Spleen (tissue), 13 donors: ENCODE measurements around the gene DOK5. TPM values are rescaled to one million over a fixed set of nuclear protein-coding genes. Genes with fewer than 3 reads are reported as not detected.

Experiments used
- DNase-seq: peaks from one replicate; pipeline ENCODE4 v3.0.0-alpha.2; 2020
- H3K27ac ChIP-seq, 8 donors: fragments of 200-600 bp; sonication (generic) in 7 of 8; 1 replicate in 4 of 8; 2 replicates in 4 of 8; pipeline versions ENCODE4 v1.5.0 to v1.8.0; 2016 to 2021; ENCODE audit warnings: inconsistent platforms in 4 of 8, mild to moderate bottlenecking in 4 of 8, moderate library complexity in 1 of 8
- H3K27me3 ChIP-seq, 7 donors: fragments of 200-600 bp; sonication (generic) in 6 of 7; replicated peaks in 1 of 7; 1 replicate in 4 of 7; 2 replicates in 3 of 7; pipeline versions ENCODE4 v1.5.0 to v1.8.0; 2016 to 2021; ENCODE audit warnings: inconsistent platforms in 3 of 7, mild to moderate bottlenecking in 1 of 7
- H3K36me3 ChIP-seq, 6 donors: fragments of 200-600 bp; sonication (generic) in 5 of 6; 1 replicate in 4 of 6; 2 replicates in 2 of 6; pipeline versions ENCODE4 v1.5.0 to v1.8.0; 2016 to 2021; ENCODE audit warnings: inconsistent platforms in 2 of 6
- H3K4me1 ChIP-seq, 6 donors: fragments of 200-600 bp; sonication (generic) in 5 of 6; 1 replicate in 3 of 6; 2 replicates in 3 of 6; pipeline versions ENCODE4 v1.5.0 to v1.8.0; 2016 to 2021; ENCODE audit warnings: inconsistent platforms in 3 of 6
- H3K4me3 ChIP-seq, 8 donors: fragments of 200-600 bp; sonication (generic) in 7 of 8; 1 replicate in 4 of 8; 2 replicates in 4 of 8; pipeline versions ENCODE4 v1.5.0 to v1.8.0; 2016 to 2021; ENCODE audit warnings: inconsistent platforms in 4 of 8, mild to moderate bottlenecking in 4 of 8, moderate library complexity in 2 of 8
- H3K9me3 ChIP-seq, 8 donors: fragments of 200-600 bp; sonication (generic) in 7 of 8; 1 replicate in 4 of 8; 2 replicates in 4 of 8; pipeline versions ENCODE4 v1.5.0 to v1.8.0; 2016 to 2021; ENCODE audit warnings: inconsistent platforms in 4 of 8
- POLR2A ChIP-seq, 3 donors: fragments of 450-650 bp; IDR thresholded peaks; one replicate each; pipeline ENCODE4 v1.5.1; 2017; ENCODE audit warnings: antibody characterized with exemption in 3 of 3, mild to moderate bottlenecking in 1 of 3
- POLR2AphosphoS5 ChIP-seq, 3 donors: sonication (generic); formaldehyde crosslinking; IDR thresholded peaks; one replicate each; pipeline ENCODE4 v1.5.1; 2017; ENCODE audit warnings: antibody characterized with exemption in 3 of 3
- WGBS, 5 donors: extraction: QIAGEN DNeasy Blood & Tissue Kit in 3 of 5; methylation state at CpG; one replicate each; pipeline versions ENCODE4 v1.1.5 to v1.1.7; 2013 to 2018; 5-methylcytosine and 5-hydroxymethylcytosine counted together
- intact Hi-C: fragments of 100-400 bp; cut with DNase I; formaldehyde crosslinking; loops from one replicate; pipeline ENCODE4 v1.15.0; 2023; ENCODE audit warnings: low total_unique reads
- long read RNA-seq, 2 donors: transcript quantifications; one replicate each; lab custom pipeline, GENCODE V29; 2026
- polyA plus RNA-seq, 3 donors: library from polyadenylated mRNA; stranded (reverse); fragments of 200-250 nt; gene quantifications; one replicate each; pipeline ENCODE4 v1.2.1, GENCODE V29; 2013
- total RNA-seq, 7 donors: library from RNA; depleted of rRNA in 3 of 7; stranded (reverse); fragments of >200 nt in 3 of 7; fragmentation: NEBNext Ultra II Directional in 4 of 7; extraction: Animal tissue kit (Norgen Biotek cat#: 25700) in 4 of 7; gene quantifications; one replicate each; pipeline versions ENCODE4 v1.1.0 to v1.2.1, GENCODE V29; 2016 to 2021
- TF ChIP-seq, protein P1 (sequence below), 11 experiments: fragments of 200-600 bp in 7 of 11; fragments of 450-650 bp in 4 of 11; sonication (generic) in 4 of 11; IDR thresholded peaks in 8 of 11; conservative IDR thresholded peaks in 3 of 11; 1 replicate in 7 of 11; 2 replicates in 4 of 11; pipeline versions ENCODE4 v1.4.0 to v1.8.0; 2016 to 2021; ENCODE audit warnings: antibody characterized with exemption in 11 of 11, inconsistent platforms in 4 of 11, mild to moderate bottlenecking in 1 of 11
- donor health status: healthy with polysubstance abuse.
- donor health status: DM: no; HTN: no; CAD: no; lungs with moderate emphysema.
- donor health status: DM: no; HTN: no; CAD: no.
- donor health status: Bipolar disorder and iron deficiency.
- donor health status: healthy.
- donor health status: DM: no; HTN: no; CAD: no.
- donor health status: DM: yes; HTN: yes; CAD: no.

Gene DOK5
- total RNA-seq (under 1 TPM in 4 of 7 donors, not detected in 3; 0.17 to 0.73 (median 0.46) TPM), polyA plus RNA-seq (under 1 TPM; 0.30 to 0.58 (median 0.53) TPM)
- long read RNA-seq, donor 1, partial matches to known transcripts: 0 of 3 reads
- long read RNA-seq, donor 1, other reads (novel, unspliced or antisense): 0 of 3 reads
- long read RNA-seq, donor 2, partial matches to known transcripts: 0 of 4 reads
- long read RNA-seq, donor 2, other reads (novel, unspliced or antisense): 0 of 4 reads

GRCh38 chr20:54475334-54476168 lies at the start of gene DOK5:
Gene DOK5, plus strand, starts transcription at chr20:54475593. Its CDS starts 354 bp downstream, at chr20:54475947.
- DNase-seq: no peak
- intact Hi-C loops: no loop called here
- no peak within 1 kb of the TSS for H3K27ac ChIP-seq
- no peaks in the 10 kb centered on the region for H3K36me3 ChIP-seq
- no peaks in the 10 kb centered on the region for H3K9me3 ChIP-seq
- peak within 1 kb of the TSS; percentile 16 to 65 (median 28) for H3K4me3 ChIP-seq
- peaks cover 0 to 77% (median 34%) of the 10 kb centered on the region in 7 donors for H3K27me3 ChIP-seq
- peaks cover 0 to 18% (median 13%) of the 10 kb centered on the region in 6 donors for H3K4me1 ChIP-seq
- TF ChIP-seq, protein P1, sequence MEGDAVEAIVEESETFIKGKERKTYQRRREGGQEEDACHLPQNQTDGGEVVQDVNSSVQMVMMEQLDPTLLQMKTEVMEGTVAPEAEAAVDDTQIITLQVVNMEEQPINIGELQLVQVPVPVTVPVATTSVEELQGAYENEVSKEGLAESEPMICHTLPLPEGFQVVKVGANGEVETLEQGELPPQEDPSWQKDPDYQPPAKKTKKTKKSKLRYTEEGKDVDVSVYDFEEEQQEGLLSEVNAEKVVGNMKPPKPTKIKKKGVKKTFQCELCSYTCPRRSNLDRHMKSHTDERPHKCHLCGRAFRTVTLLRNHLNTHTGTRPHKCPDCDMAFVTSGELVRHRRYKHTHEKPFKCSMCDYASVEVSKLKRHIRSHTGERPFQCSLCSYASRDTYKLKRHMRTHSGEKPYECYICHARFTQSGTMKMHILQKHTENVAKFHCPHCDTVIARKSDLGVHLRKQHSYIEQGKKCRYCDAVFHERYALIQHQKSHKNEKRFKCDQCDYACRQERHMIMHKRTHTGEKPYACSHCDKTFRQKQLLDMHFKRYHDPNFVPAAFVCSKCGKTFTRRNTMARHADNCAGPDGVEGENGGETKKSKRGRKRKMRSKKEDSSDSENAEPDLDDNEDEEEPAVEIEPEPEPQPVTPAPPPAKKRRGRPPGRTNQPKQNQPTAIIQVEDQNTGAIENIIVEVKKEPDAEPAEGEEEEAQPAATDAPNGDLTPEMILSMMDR (IDR thresholded peaks at IDR 0.05 in 8 of 11, conservative IDR thresholded peaks at IDR 0.05 in 3 of 11): no peak
- TF ChIP-seq POLR2A (IDR thresholded peaks at IDR 0.05): no peak
- no peak for TF ChIP-seq POLR2AphosphoS5 (IDR thresholded peaks at IDR 0.05)
- WGBS, 5 donors: 1 to 6% (median 3%) methylated on average over 48 to 71 of the region's 71 CpGs

GRCh38 chr20:54429364-54429763 lies 46.0 kb upstream of the DOK5 start:
- H3K36me3 ChIP-seq: no peaks in the 10 kb centered on the region
- intact Hi-C loops: no loop called here

DNA sequence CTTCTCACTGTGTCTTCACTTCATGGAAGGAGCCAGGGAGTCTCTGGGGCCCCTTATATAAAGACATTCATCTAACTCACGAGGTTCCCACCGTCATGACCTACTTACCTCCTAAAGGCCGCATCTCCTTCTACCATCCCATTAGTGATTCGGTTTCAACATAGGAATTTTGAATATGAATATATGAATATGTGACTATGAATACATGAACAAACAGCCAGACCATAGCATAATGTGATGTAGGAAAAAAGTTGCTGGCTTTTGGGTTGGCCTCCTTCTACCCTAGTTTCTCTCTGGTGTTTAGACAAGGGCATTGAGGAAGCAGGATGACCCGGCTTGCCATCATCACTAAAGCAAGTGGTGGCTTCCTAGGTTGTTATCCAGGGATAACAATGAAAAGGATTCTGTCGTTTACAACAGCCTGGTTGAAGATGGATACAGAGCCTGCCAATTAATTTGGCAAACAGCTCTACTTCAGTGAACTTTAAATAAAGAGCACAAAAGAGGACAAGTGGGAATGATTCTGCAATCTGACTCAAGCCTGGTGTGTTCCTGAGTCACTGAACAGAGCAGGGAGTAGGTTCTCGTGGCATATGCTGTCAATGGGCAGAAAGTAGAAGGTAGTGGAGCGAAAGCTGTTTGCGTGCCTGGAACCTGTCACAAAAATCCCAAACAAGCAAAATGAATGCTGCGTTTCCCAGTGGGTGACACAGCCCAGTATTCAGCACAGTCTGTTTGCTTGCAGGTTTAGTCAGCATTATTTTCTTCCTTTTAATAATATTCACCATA lies 44.0 kb upstream of the DOK5 start:
- H3K36me3 ChIP-seq: no peaks in the 10 kb centered on the region
- TF ChIP-seq, protein P1 (IDR thresholded peaks at IDR 0.05 in 8 of 11, conservative IDR thresholded peaks at IDR 0.05 in 3 of 11): no peak
- no peak for TF ChIP-seq POLR2AphosphoS5 (IDR thresholded peaks at IDR 0.05)
- no peak for TF ChIP-seq POLR2A (IDR thresholded peaks at IDR 0.05)
- H3K27ac ChIP-seq: no peak overlapping the region
- intact Hi-C loops: no loop called here
- no peaks in the 10 kb centered on the region for H3K9me3 ChIP-seq
- H3K4me3 ChIP-seq: no peak overlapping the region
- 64 to 83% (median 77%) methylated on average over 10 of the region's 10 CpGs for WGBS, 5 donors
- H3K27me3 ChIP-seq: no peaks in the 10 kb centered on the region
- no peaks in the 10 kb centered on the region for H3K4me1 ChIP-seq
- no peak for DNase-seq

More at GRCh38 chr20:54429364-54429763, 46.0 kb upstream of the DOK5 start:
- no peak for DNase-seq
- 67 to 86% (median 81%) methylated on average over 7 of the region's 7 CpGs for WGBS, 5 donors
- Histone ChIP-seq H3K27me3 (no peaks in the 10 kb centered on the region), H3K27ac (no peak overlapping the region), H3K4me3 (no peak overlapping the region), H3K4me1 (no peaks in the 10 kb centered on the region), H3K9me3 (peaks cover 0 to 17% (median 14%) of the 10 kb centered on the region in 8 donors)
- TF ChIP-seq POLR2A (IDR thresholded peaks at IDR 0.05) (no peak), POLR2AphosphoS5 (IDR thresholded peaks at IDR 0.05) (no peak)
- TF ChIP-seq, protein P1 (IDR thresholded peaks at IDR 0.05 in 8 of 11, conservative IDR thresholded peaks at IDR 0.05 in 3 of 11): no peak
